RWPE2 (cell line): Measurements from ENCODE around the gene MARK2.
A peak's percentile ranks its signal among the peaks of the same experiment; 100 is the strongest.

ENCODE experiments used
- ATAC-seq: fragments of 200-7000 bp; cut with Tn5 transposase; 3 replicates; pipeline ENCODE4 v1.9.1; 2021; ENCODE audit warnings: low read depth
- DNase-seq: peaks from one replicate; pipeline ENCODE4 v3.0.0-alpha.2; 2020; ENCODE audit warnings: low spot score
- H3K27ac ChIP-seq: fragments of 450-650 bp; 2 replicates; pipeline ENCODE4 v1.5.1; 2017; ENCODE audit warnings: mild to moderate bottlenecking; ENCODE audit not compliant: poor library complexity, severe bottlenecking
- H3K27me3 ChIP-seq: fragments of 250-450 bp; sonication (Bioruptor Pico); 2 replicates; pipeline ENCODE4 v1.5.1; 2021; ENCODE audit warnings: mild to moderate bottlenecking, moderate library complexity; ENCODE audit not compliant: insufficient read depth, poor library complexity, severe bottlenecking
- H3K36me3 ChIP-seq: fragments of 250-450 bp; sonication (Bioruptor Pico); 2 replicates; pipeline ENCODE4 v1.5.1; 2020; ENCODE audit warnings: low read depth, mild to moderate bottlenecking, moderate library complexity
- H3K4me1 ChIP-seq: fragments of 250-450 bp; sonication (Bioruptor Pico); 2 replicates; pipeline ENCODE4 v1.5.1; 2021; ENCODE audit warnings: mild to moderate bottlenecking, moderate library complexity; ENCODE audit not compliant: insufficient read depth, poor library complexity, severe bottlenecking
- H3K4me3 ChIP-seq: fragments of 250-450 bp; sonication (Bioruptor Pico); 2 replicates; pipeline ENCODE4 v1.5.1; 2021; ENCODE audit warnings: mild to moderate bottlenecking, moderate library complexity; ENCODE audit not compliant: severe bottlenecking
- H3K9me3 ChIP-seq: fragments of 250-450 bp; sonication (Bioruptor Pico); 2 replicates; pipeline ENCODE4 v1.5.1; 2021; ENCODE audit warnings: mild to moderate bottlenecking, moderate library complexity; ENCODE audit not compliant: severe bottlenecking
- CTCF ChIP-seq: fragments of 450-650 bp; IDR thresholded peaks from one replicate; pipeline ENCODE4 v1.5.1; 2017; ENCODE audit warnings: mild to moderate bottlenecking, moderate library complexity; ENCODE audit not compliant: poor library complexity, severe bottlenecking

The MARK2 gene

GRCh38 chr11:63835158-63835545, 3.8 kb upstream of the MARK2 start:
- Histone ChIP-seq H3K4me3 (no peak overlapping the region), H3K27ac (no peak overlapping the region), H3K9me3 (no peaks in the 10 kb centered on the region), H3K36me3 (no peaks in the 10 kb centered on the region), H3K27me3 (no peaks in the 10 kb centered on the region), H3K4me1 (peaks cover 10% of the 10 kb centered on the region)
- ATAC-seq (no peak), DNase-seq (no peak)
- no peak for TF ChIP-seq CTCF

- TF ChIP-seq CTCF: peak; percentile 87
- ATAC-seq: peak; percentile 32; the same call in 2 of the 3 replicates
Observed at GRCh38 chr11:63837027-63837688, 1.8 kb upstream of the MARK2 start.

GRCh38 chr11:63837739-63838138, 1.2 kb upstream of the MARK2 start:
- no peaks in the 10 kb centered on the region for H3K27me3 ChIP-seq
- peaks cover 14% of the 10 kb centered on the region for H3K4me1 ChIP-seq
- no peak for TF ChIP-seq CTCF
- H3K4me3 ChIP-seq: no peak overlapping the region
- peaks cover 9% of the 10 kb centered on the region; the same call in 1 of the 2 replicates for H3K36me3 ChIP-seq
- no peaks in the 10 kb centered on the region for H3K9me3 ChIP-seq
- ATAC-seq (no peak), DNase-seq (no peak)
- peak overlapping the region; percentile 64 for H3K27ac ChIP-seq

More at GRCh38 chr11:63837027-63837688, 1.8 kb upstream of the MARK2 start:
- Histone ChIP-seq H3K4me3 (no peak overlapping the region), H3K27ac (peak overlapping the region; percentile 64), H3K9me3 (no peaks in the 10 kb centered on the region), H3K27me3 (no peaks in the 10 kb centered on the region), H3K4me1 (peaks cover 14% of the 10 kb centered on the region), H3K36me3 (peaks cover 4% of the 10 kb centered on the region; the same call in 1 of the 2 replicates)
- no peak for DNase-seq

DNA sequence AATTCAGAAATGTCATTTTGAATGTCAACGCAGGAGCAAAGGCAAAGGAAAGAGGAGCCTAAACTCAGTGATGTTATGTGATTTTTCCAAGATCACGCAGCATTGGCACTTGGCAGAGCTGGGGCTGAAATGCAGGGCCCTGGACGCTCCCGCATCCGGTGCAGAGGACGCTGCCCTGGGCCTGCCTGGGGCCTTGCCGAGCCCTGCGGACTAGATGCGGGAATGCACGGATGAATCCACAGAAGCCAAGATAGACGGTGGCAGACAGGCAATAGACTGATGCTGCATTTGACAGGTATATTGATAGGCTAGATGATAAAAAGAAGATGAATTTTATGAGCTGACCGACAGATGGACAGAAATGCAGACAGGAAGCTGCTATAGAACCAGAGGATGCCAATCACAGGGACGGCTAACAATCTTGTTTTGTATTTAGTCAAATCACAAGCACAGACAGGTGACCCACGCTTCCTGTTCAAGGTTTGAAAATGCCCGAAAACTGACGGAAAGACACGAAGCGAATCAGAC, 696 bp upstream of the MARK2 start:
- no peak for TF ChIP-seq CTCF
- Histone ChIP-seq H3K4me3 (peak overlapping the region; percentile 3), H3K27me3 (no peaks in the 10 kb centered on the region)

More for the DNA sequence above, 696 bp upstream of the MARK2 start:
- Histone ChIP-seq H3K4me1 (peaks cover 14% of the 10 kb centered on the region), H3K36me3 (peaks cover 14% of the 10 kb centered on the region; the same call in 1 of the 2 replicates), H3K9me3 (no peaks in the 10 kb centered on the region), H3K27ac (peak overlapping the region; percentile 64)
- no peak for DNase-seq
- ATAC-seq: peak; percentile 2; the same call in 2 of the 3 replicates
